ENCODE results near the gene LRRC26. TPM values are rescaled to one million over a fixed set of nuclear protein-coding genes. Genes with fewer than 3 reads are reported as not detected.

Gene LRRC26
- total RNA-seq, 1 experiment from 2014 or later = 2.1 TPM

- no peak for TF ChIP-seq ATF6 (CRISPR knock-in tag; IDR thresholded peaks at IDR 0.05)
Measured at GRCh38 chr9:137158625-137159024, 11.2 kb downstream of the LRRC26 start (continued).

DNA sequence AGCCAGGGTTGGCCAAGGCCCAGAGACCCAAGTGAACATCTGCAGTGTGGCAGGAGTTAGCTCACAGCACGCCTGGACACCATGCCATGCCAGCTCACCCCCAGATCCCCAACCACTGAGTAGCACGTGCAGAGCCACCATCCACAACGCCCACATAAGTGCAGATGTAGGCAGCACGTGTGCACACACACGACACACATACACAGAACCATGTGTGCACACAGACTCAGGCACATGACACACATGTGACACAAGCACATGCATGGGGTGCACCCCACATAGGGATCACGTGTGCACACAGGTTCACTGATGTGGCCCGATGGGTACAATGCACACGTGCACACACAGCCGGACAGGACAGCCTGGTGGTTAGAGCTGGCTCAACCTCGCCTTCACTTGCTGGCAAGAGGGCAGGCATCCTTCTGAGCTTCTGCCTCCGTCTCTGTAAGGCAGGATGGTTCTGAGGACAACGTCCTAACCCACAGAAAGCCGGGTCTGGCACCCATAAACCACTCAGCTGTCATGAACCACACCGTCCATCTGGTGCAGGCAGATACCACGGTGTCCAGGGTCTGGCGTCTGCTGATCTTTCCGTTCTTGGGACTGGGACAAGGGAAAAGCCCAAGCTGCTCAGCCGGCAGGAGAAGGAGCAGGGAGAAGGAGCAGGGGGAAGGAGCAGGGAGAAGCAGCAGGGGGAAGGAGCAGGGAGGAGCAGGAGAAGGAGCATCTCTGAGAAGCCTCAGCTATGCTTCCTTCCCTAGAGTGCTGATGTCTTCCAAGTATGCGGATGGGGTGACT lies 12.0 kb downstream of the LRRC26 start:
- ChIA-PET CTCF (interaction anchor here (0.8 to 1.8 kb wide), 10 partner anchors 18 to 180 kb away, joined by 3 to 15 read pairs (median 6); partner anchors contain the start of gene NPDC1), POLR2A (interaction anchor here (1.0 kb wide), 1 partner anchor 28 kb away, joined by 7 read pairs; no protein-coding TSS in a partner anchor)
- no peaks in the 10 kb centered on the region for H3K36me3 Mint-ChIP-seq
- no peak overlapping the region for H3K4me3 Mint-ChIP-seq
- H3K9me3 Mint-ChIP-seq = no peaks in the 10 kb centered on the region
- H3K27ac Mint-ChIP-seq = no peak overlapping the region
- ATAC-seq (no peak), DNase-seq (ENCODE audit: low spot score) (no peak)
- peaks cover 74% of the 10 kb centered on the region for H3K27me3 Mint-ChIP-seq (ENCODE audit: low read depth)
- no peaks in the 10 kb centered on the region for H3K4me1 Mint-ChIP-seq
- TF ChIP-seq GRHL2 (CRISPR knock-in tag; IDR thresholded peaks at IDR 0.05; ENCODE audit: insufficient replicate concordance, severe bottlenecking) (no peak), FOXP1 (CRISPR knock-in tag; IDR thresholded peaks at IDR 0.05; ENCODE audit: borderline replicate concordance) (no peak), NFYB (CRISPR knock-in tag; conservative IDR thresholded peaks at IDR 0.05; ENCODE audit: low read depth) (no peak), ZNF317 (CRISPR knock-in tag; IDR thresholded peaks at IDR 0.05; ENCODE audit: borderline replicate concordance, low read depth) (no peak), TCF7 (CRISPR knock-in tag; IDR thresholded peaks at IDR 0.05; ENCODE audit: low read depth) (no peak), ZNF512 (CRISPR knock-in tag; IDR thresholded peaks at IDR 0.05; ENCODE audit: borderline replicate concordance) (no peak), KAT7 (CRISPR knock-in tag; IDR thresholded peaks at IDR 0.05; ENCODE audit: borderline replicate concordance) (no peak), GTF2I (CRISPR knock-in tag; conservative IDR thresholded peaks at IDR 0.05) (no peak), JUN (CRISPR knock-in tag; IDR thresholded peaks at IDR 0.05) (no peak), ZBTB21 (CRISPR knock-in tag; IDR thresholded peaks at IDR 0.05; ENCODE audit: borderline replicate concordance) (no peak), JAZF1 (CRISPR knock-in tag; IDR thresholded peaks at IDR 0.05) (no peak), MXD4 (CRISPR knock-in tag; IDR thresholded peaks at IDR 0.05; ENCODE audit: borderline replicate concordance) (no peak)
- TF ChIP-seq, protein P1, sequence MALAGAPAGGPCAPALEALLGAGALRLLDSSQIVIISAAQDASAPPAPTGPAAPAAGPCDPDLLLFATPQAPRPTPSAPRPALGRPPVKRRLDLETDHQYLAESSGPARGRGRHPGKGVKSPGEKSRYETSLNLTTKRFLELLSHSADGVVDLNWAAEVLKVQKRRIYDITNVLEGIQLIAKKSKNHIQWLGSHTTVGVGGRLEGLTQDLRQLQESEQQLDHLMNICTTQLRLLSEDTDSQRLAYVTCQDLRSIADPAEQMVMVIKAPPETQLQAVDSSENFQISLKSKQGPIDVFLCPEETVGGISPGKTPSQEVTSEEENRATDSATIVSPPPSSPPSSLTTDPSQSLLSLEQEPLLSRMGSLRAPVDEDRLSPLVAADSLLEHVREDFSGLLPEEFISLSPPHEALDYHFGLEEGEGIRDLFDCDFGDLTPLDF (CRISPR knock-in tag; IDR thresholded peaks at IDR 0.05) = no peak
- TF ChIP-seq, protein P2, sequence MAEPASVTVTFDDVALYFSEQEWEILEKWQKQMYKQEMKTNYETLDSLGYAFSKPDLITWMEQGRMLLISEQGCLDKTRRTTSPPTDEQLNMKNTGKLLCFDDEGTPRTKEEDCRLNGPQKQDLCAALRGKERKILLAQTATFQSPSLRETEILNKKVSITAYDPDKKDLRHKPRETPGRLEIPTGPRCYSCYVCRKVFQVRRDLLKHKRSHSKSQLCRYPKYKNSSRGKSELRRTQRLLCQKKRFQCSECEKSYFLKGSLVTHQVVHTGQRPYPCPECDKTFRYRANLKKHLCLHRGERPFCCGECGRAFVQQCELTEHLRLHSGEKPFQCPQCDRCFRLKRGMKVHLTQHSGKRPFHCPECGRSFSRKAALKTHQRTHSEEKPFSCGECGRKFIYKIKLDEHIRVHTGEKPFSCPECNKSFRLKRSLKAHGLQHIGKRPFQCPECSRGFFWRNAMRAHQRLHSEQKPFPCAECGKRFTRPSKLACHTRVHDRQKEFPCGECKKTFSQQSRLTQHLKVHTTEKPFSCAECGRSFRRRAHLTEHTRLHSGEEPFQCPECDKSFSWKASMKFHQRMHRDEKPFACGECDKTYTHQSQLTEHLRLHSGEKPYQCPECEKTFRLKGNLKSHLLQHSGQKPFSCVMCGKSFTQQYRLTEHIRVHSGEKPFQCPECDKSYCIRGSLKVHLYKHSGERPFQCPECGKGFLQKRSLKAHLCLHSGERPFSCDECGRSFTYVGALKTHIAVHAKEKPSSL (CRISPR knock-in tag; conservative IDR thresholded peaks at IDR 0.05) = no peak
- TF ChIP-seq, protein P3, sequence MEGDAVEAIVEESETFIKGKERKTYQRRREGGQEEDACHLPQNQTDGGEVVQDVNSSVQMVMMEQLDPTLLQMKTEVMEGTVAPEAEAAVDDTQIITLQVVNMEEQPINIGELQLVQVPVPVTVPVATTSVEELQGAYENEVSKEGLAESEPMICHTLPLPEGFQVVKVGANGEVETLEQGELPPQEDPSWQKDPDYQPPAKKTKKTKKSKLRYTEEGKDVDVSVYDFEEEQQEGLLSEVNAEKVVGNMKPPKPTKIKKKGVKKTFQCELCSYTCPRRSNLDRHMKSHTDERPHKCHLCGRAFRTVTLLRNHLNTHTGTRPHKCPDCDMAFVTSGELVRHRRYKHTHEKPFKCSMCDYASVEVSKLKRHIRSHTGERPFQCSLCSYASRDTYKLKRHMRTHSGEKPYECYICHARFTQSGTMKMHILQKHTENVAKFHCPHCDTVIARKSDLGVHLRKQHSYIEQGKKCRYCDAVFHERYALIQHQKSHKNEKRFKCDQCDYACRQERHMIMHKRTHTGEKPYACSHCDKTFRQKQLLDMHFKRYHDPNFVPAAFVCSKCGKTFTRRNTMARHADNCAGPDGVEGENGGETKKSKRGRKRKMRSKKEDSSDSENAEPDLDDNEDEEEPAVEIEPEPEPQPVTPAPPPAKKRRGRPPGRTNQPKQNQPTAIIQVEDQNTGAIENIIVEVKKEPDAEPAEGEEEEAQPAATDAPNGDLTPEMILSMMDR (IDR thresholded peaks at IDR 0.05) = no peak
- TF ChIP-seq, protein P4, sequence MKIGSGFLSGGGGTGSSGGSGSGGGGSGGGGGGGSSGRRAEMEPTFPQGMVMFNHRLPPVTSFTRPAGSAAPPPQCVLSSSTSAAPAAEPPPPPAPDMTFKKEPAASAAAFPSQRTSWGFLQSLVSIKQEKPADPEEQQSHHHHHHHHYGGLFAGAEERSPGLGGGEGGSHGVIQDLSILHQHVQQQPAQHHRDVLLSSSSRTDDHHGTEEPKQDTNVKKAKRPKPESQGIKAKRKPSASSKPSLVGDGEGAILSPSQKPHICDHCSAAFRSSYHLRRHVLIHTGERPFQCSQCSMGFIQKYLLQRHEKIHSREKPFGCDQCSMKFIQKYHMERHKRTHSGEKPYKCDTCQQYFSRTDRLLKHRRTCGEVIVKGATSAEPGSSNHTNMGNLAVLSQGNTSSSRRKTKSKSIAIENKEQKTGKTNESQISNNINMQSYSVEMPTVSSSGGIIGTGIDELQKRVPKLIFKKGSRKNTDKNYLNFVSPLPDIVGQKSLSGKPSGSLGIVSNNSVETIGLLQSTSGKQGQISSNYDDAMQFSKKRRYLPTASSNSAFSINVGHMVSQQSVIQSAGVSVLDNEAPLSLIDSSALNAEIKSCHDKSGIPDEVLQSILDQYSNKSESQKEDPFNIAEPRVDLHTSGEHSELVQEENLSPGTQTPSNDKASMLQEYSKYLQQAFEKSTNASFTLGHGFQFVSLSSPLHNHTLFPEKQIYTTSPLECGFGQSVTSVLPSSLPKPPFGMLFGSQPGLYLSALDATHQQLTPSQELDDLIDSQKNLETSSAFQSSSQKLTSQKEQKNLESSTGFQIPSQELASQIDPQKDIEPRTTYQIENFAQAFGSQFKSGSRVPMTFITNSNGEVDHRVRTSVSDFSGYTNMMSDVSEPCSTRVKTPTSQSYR (CRISPR knock-in tag; IDR thresholded peaks at IDR 0.05) = no peak
